ENCODE measurements around the gene SNORC. TPM values are rescaled to one million over a fixed set of nuclear protein-coding genes. Genes with fewer than 3 reads are reported as not detected.
A peak's percentile ranks its signal among the peaks of the same experiment; 100 is the strongest.

The SNORC gene
- total and polyA plus RNA-seq, 2 of the 13 experiments (the other 11 are each of a cell fraction or from before 2014, with no cell fraction given): 59.1 to 86.1 TPM

GRCh38 chr2:232843834-232844233, 26.2 kb upstream of the SNORC start (continued):
- no peak for TF ChIP-seq ZBTB39 (CRISPR knock-in tag; IDR thresholded peaks at IDR 0.05)
- TF ChIP-seq, protein P1, sequence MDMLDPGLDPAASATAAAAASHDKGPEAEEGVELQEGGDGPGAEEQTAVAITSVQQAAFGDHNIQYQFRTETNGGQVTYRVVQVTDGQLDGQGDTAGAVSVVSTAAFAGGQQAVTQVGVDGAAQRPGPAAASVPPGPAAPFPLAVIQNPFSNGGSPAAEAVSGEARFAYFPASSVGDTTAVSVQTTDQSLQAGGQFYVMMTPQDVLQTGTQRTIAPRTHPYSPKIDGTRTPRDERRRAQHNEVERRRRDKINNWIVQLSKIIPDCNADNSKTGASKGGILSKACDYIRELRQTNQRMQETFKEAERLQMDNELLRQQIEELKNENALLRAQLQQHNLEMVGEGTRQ (IDR thresholded peaks at IDR 0.05; ENCODE audit: low read depth, low read length): no peak
- TF ChIP-seq, protein P1 (CRISPR knock-in tag; IDR thresholded peaks at IDR 0.05; ENCODE audit: borderline replicate concordance): no peak

DNA sequence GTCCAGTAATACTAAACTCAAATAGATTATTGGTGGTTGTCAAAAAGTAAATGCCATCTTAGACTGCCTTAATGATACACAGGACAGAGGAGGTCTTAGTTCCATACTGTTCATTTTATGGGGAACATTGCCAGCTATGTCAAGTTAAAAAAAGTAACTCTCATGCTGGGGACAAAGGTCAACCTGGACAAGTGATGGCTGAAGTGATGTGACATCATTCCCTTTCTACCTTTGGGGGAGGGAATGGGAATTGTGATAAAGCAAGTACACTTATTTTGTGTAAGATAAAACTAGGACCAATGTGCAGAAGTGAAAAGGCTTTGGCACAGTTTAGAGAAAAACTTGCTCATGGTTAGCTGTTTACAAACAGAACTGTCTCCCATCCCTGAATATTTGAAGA, 24.0 kb upstream of the SNORC start:
- ATAC-seq (0 out of 3 replicates have a peak, but pooled peaks have one; percentile 26), FAIRE-seq (no peak), DNase-seq (ENCODE audit: low spot score) (peak; percentile 57)
- H3K4me3 ChIP-seq (replicated peaks in 1 of 3; ENCODE audit: insufficient read depth in 1 of 3, low read depth in 2 of 3, low read length in 3 of 3): no peak overlapping the region
- H3K79me2 ChIP-seq (ENCODE audit: insufficient read depth, low read length): no peaks in the 10 kb centered on the region
- H3K36me3 ChIP-seq (replicated peaks in 1 of 2; ENCODE audit: control insufficient read depth in 1 of 2, insufficient read depth in 2 of 2, low read length in 2 of 2): peaks cover 27 to 86% of the 10 kb centered on the region in 2 experiments
- no peaks in the 10 kb centered on the region for H3K27me3 ChIP-seq (ENCODE audit: control insufficient read depth in 1 of 2, insufficient read depth in 2 of 2, low read length in 2 of 2)
- TSS peak; percentile 7 for BruUV-seq (replicated peaks)
- no peak overlapping the region for H3K9ac ChIP-seq (ENCODE audit: insufficient read depth, low read depth, low read length)
- no peak overlapping the region for H2AFZ ChIP-seq (ENCODE audit: low read length)
- H3K4me1 ChIP-seq (ENCODE audit: insufficient read depth, low read length): peaks cover 13% of the 10 kb centered on the region
- in situ Hi-C loops (cut with HindIII; ENCODE audit: extremely low pct_ligation_motif_present, low pct_unique_long_range_greater_than_20kb) (no loop called here), intact Hi-C loops (cut with micrococcal nuclease; ENCODE audit: unreplicated experiment) (no loop called here)
- POLR2A ChIA-PET: interaction anchor here (0.5 to 1.6 kb wide), 3 partner anchors 10 to 167 kb away, joined by 3 to 5 read pairs (median 3); partner anchors contain the start of gene NGEF
- no peaks in the 10 kb centered on the region for H3K9me3 ChIP-seq (ENCODE audit: low read length)
- no peak overlapping the region for H3K27ac ChIP-seq (ENCODE audit: extremely low read length, insufficient read depth, low read length)
- H3K4me2 ChIP-seq (ENCODE audit: low read depth, low read length): no peak overlapping the region
- CTCF ChIA-PET (ENCODE audit: low intra/inter-chr PET ratio, low total read pairs): no interaction called here
- peak; percentile 38; the same call in 1 of the 2 replicates for TF ChIP-seq HNF4A (CRISPR knock-in tag; IDR thresholded peaks at IDR 0.05)
- TF ChIP-seq, protein P2, sequence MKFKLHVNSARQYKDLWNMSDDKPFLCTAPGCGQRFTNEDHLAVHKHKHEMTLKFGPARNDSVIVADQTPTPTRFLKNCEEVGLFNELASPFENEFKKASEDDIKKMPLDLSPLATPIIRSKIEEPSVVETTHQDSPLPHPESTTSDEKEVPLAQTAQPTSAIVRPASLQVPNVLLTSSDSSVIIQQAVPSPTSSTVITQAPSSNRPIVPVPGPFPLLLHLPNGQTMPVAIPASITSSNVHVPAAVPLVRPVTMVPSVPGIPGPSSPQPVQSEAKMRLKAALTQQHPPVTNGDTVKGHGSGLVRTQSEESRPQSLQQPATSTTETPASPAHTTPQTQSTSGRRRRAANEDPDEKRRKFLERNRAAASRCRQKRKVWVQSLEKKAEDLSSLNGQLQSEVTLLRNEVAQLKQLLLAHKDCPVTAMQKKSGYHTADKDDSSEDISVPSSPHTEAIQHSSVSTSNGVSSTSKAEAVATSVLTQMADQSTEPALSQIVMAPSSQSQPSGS (CRISPR knock-in tag; IDR thresholded peaks at IDR 0.05): peak; percentile 19; the same call in 1 of the 2 replicates
- no peak for TF ChIP-seq ZBTB8A (CRISPR knock-in tag; IDR thresholded peaks at IDR 0.05; ENCODE audit: borderline replicate concordance, low read depth)
- no peak for TF ChIP-seq KAT8 (CRISPR knock-in tag; IDR thresholded peaks at IDR 0.05)
- TF ChIP-seq ZBTB21 (CRISPR knock-in tag; IDR thresholded peaks at IDR 0.05): peak; percentile 45; the same call in 1 of the 2 replicates
- no peak for TF ChIP-seq TOPORS (CRISPR knock-in tag; IDR thresholded peaks at IDR 0.05)
- TF ChIP-seq BRF2 (CRISPR knock-in tag; IDR thresholded peaks at IDR 0.05): no peak
- peak; percentile 44; the same call in 1 of the 2 replicates for TF ChIP-seq ZNF281 (CRISPR knock-in tag; IDR thresholded peaks at IDR 0.05; ENCODE audit: borderline replicate concordance)
- no peaks in the 10 kb centered on the region for H4K20me1 ChIP-seq (ENCODE audit: insufficient read depth, low read length)
